Measurements from ENCODE around the gene UXT.
"Not testable (repeated sequence)": the region's sequence is repeated elsewhere in the genome, so short reads cannot be mapped to it uniquely, and the experiment has no call there.

The UXT gene

DNA sequence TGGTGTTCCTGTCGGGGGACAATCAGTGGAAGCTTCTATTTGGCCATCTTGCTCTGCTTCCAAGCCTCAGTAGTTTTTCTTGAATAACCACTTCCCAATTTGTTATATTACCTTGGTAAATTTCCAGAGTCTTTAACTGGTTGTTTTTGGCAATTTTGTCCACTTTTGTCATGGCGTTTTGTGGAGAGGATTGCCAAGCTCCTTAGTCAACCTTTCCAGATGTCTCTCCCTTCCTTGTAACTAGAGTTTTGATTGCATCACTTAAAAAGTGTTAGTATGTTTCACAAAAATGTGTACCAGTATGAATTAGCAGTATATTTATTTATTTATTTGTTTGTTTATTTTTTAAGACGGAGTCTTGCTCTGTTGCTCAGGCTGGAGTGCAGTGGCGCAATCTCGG is 15.8 kb upstream of the UXT start:
- Histone ChIP-seq H3K4me3 (ENCODE audit: low read depth, low read length) (no peak overlapping the region), H3K9ac (ENCODE audit: low read depth, low read length) (no peak overlapping the region), H3K27me3 (ENCODE audit: control insufficient read depth, insufficient read depth, low read length) (no peaks in the 10 kb centered on the region), H3K27ac (ENCODE audit: low read depth, low read length) (no peak overlapping the region), H3K9me3 (ENCODE audit: control insufficient read depth, insufficient read depth, low read length) (peaks cover 34% of the 10 kb centered on the region; the same call in 1 of the 2 replicates), H3K36me3 (ENCODE audit: control insufficient read depth, insufficient read depth, low read length) (no peaks in the 10 kb centered on the region), H3K4me1 (ENCODE audit: control insufficient read depth, insufficient read depth, low read length) (no peaks in the 10 kb centered on the region)

DNA sequence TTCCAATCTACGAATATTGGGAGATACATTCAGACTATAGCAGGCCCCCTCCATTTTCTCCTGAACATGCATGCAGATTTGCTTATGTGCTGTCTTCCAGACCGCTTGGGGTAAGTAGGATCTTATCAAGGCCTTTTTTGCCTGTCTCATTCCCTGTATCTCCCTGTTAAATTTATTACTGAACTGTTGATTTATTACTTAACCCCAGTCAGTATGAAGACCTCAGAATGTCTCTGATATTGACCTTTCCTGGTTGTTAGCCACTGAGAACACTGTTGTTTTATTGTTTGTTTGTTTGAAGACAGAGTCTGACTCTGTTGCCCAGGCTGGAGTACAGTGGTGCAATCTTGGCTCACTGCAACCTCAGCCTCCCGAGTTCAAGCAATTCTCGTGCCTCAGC is 6.8 kb upstream of the UXT start:
- H3K4me1 ChIP-seq (ENCODE audit: control insufficient read depth, insufficient read depth, low read length); H3K27me3 ChIP-seq (ENCODE audit: control insufficient read depth, insufficient read depth, low read length); H3K9ac ChIP-seq (ENCODE audit: low read depth, low read length); H3K36me3 ChIP-seq (ENCODE audit: control insufficient read depth, insufficient read depth, low read length); H3K4me3 ChIP-seq (ENCODE audit: low read depth, low read length); H3K27ac ChIP-seq (ENCODE audit: low read depth, low read length): not testable (repeated sequence)
- peaks cover 15% of the 10 kb centered on the region for H3K9me3 ChIP-seq (ENCODE audit: control insufficient read depth, insufficient read depth, low read length)

DNA sequence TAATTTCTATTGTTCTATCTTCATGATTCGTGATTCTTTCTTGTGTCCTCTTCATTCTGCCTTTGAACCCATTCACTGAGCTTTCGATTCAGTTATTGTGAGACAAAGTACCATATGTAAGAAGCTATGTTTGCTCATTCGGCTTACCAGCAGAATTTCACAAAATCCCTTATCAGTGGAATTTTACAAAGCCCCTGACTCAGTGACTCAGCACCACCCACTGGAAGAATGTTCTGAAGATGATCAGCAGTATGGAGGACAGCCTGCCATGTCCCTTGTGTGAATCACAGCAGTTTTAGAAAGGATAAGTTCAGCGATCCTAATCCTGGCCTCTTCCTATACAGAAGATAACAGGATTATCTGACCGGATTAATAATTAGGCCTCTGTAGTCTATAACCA is 5.8 kb upstream of the UXT start:
- Histone ChIP-seq H3K27ac (ENCODE audit: low read depth, low read length) (no peak overlapping the region), H3K4me3 (ENCODE audit: low read depth, low read length) (no peak overlapping the region), H3K36me3 (ENCODE audit: control insufficient read depth, insufficient read depth, low read length) (no peaks in the 10 kb centered on the region), H3K4me1 (ENCODE audit: control insufficient read depth, insufficient read depth, low read length) (no peaks in the 10 kb centered on the region), H3K9ac (ENCODE audit: low read depth, low read length) (no peak overlapping the region), H3K27me3 (ENCODE audit: control insufficient read depth, insufficient read depth, low read length) (no peaks in the 10 kb centered on the region), H3K9me3 (ENCODE audit: control insufficient read depth, insufficient read depth, low read length) (peaks cover 17% of the 10 kb centered on the region)

DNA sequence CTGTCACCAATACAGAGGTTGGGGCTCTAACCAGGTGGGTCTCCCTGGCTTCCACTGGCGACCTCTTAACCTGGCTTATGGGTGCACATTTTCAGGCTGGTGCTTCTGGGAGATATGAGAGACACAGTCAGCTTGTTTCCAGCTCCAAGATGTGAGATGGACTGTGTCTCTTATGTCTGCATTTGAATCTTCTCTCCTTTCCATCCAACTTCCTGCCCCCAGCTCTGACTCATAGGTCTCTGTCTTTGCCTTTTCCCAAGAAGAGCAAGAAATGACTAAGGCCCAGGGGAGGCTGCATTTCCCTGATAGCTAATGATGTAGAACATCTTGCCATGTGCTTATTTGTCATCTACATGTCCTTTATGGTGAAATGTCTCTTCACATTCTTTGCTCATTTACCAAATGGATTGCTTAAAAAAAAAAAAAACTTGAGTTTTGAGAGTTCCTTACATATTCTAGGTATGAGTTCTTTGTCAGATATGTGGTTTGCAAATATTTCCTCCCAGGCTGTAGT is 3.2 kb upstream of the UXT start:
- Histone ChIP-seq H3K27me3 (ENCODE audit: control insufficient read depth, insufficient read depth, low read length) (no peaks in the 10 kb centered on the region), H3K9me3 (ENCODE audit: control insufficient read depth, insufficient read depth, low read length) (peaks cover 28% of the 10 kb centered on the region), H3K4me3 (ENCODE audit: low read depth, low read length) (no peak overlapping the region), H3K9ac (ENCODE audit: low read depth, low read length) (no peak overlapping the region), H3K4me1 (ENCODE audit: control insufficient read depth, insufficient read depth, low read length) (no peaks in the 10 kb centered on the region), H3K27ac (ENCODE audit: low read depth, low read length) (no peak overlapping the region), H3K36me3 (ENCODE audit: control insufficient read depth, insufficient read depth, low read length) (peaks cover 3% of the 10 kb centered on the region; the same call in 1 of the 2 replicates)

DNA sequence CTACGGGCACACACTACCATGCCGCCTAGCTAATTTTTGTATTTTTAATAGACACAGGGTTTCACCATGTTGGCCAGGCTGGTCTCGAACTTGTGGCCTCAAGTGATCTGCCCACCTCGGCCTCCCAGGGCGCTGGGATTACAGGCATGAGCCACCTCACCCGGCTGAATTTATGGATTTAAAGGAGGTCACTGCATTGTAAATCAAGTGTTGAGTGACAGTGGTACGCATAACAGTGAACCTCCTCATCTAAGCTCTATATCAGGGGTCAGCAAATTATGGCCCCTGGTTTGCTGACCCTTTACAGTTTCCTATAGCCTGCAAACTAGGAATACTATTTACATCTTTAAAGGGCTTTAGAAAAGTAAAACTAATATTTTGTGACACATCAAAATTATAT is 2.6 kb upstream of the UXT start:
- H3K4me3 ChIP-seq (ENCODE audit: low read depth, low read length), result no peak overlapping the region
- H3K27me3 ChIP-seq (ENCODE audit: control insufficient read depth, insufficient read depth, low read length), result no peaks in the 10 kb centered on the region
- H3K36me3 ChIP-seq (ENCODE audit: control insufficient read depth, insufficient read depth, low read length), result peaks cover 10% of the 10 kb centered on the region
- no peak overlapping the region for H3K27ac ChIP-seq (ENCODE audit: low read depth, low read length)
- H3K4me1 ChIP-seq (ENCODE audit: control insufficient read depth, insufficient read depth, low read length), result no peaks in the 10 kb centered on the region
- H3K9me3 ChIP-seq (ENCODE audit: control insufficient read depth, insufficient read depth, low read length), result peaks cover 30% of the 10 kb centered on the region
- H3K9ac ChIP-seq (ENCODE audit: low read depth, low read length), result no peak overlapping the region

DNA sequence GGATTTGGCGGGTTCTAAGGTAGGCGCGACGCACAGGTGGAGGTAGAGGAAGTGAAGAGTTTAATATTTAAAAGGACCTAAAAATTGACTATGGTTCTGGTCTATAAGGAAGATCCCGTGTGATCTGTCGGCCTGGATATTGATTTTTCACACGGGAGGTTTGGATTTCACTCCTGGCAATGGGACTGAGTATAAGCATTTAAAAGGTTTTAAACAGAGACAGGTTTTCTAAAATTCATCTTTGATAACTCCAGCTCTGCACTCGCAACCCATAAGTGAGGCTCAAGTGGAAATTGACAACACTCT is 394 bp upstream of the UXT start:
- H3K9ac ChIP-seq (ENCODE audit: low read depth, low read length), result no peak overlapping the region
- H3K27me3 ChIP-seq (ENCODE audit: control insufficient read depth, insufficient read depth, low read length), result no peaks in the 10 kb centered on the region
- H3K9me3 ChIP-seq (ENCODE audit: control insufficient read depth, insufficient read depth, low read length), result peaks cover 29% of the 10 kb centered on the region
- H3K4me1 ChIP-seq (ENCODE audit: control insufficient read depth, insufficient read depth, low read length), result no peaks in the 10 kb centered on the region
- peak overlapping the region; percentile 94 for H3K4me3 ChIP-seq (ENCODE audit: low read depth, low read length)
- peaks cover 26% of the 10 kb centered on the region for H3K36me3 ChIP-seq (ENCODE audit: control insufficient read depth, insufficient read depth, low read length)
- no peak overlapping the region for H3K27ac ChIP-seq (ENCODE audit: low read depth, low read length)

DNA sequence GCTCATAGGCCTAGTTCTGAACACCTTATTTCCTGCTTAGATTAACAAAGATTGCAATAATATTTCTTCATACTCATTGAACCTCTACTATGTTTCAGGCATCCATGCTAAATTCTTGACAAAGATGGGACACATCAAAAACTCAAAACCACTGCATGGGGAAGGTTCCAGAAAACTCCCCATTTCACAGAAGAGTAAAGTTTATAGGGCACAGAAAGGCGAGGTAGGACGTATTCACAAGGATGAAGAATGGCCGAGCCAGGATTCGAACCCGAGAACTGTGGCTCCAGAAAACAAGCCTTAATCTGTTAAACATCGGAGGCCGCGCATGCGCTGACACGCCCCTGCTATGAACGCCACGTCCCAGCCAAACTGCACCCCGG is 688 bp downstream of the UXT start:
- no peaks in the 10 kb centered on the region for H3K27me3 ChIP-seq (ENCODE audit: control insufficient read depth, insufficient read depth, low read length)
- H3K9ac ChIP-seq (ENCODE audit: low read depth, low read length), result peak overlapping the region; percentile 75
- H3K27ac ChIP-seq (ENCODE audit: low read depth, low read length), result peak overlapping the region; percentile 99

DNA sequence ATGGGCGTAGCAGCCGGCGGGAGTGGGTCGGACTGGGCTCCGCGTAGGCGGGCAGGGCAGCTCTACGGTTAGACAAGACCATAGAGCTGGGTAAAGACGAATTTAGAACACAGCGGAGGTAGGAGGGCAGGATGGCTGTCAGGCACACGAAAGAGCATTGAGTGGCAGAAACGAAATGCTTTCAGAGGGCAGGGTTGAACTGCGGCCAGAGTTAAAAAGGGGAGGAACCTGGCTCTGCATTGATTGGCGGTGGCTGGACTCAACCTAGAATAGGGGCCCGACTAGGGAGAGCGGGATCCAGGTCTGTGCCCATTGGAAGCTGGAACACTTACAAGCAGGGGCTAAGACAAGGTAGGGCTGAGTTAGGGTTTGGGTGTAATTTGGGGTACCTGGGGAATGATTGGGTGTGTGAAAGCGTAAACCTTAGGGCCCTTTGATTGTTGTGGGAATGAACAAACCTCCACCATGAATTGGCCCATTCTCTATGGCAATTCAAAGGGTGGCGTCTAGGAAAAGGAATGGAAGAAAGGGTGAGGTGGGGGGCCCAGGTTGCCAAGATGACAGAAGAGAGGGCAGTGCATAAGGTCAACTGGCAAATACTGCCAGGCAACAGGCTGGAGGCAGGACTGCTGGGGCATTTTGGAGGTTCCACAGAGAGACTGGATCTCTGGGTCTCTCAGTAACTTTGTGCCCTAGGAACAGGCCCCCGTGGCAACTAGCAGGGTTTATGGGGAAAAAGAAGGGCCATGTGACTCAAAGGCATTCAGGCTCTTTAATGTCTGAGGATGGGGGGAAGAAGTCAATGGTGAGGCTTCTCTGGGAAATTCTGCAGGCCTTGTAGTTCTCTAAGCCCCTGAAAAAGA is 7.7 kb downstream of the UXT start:
- H3K9ac ChIP-seq (ENCODE audit: low read depth, low read length), result no peak overlapping the region; the same call in 1 of the 2 replicates
- peak overlapping the region; percentile 68 for H3K4me3 ChIP-seq (ENCODE audit: low read depth, low read length)
- no peaks in the 10 kb centered on the region; the same call in 1 of the 2 replicates for H3K4me1 ChIP-seq (ENCODE audit: control insufficient read depth, insufficient read depth, low read length)
- peak overlapping the region; percentile 78 for H3K27ac ChIP-seq (ENCODE audit: low read depth, low read length)
- peaks cover 35% of the 10 kb centered on the region for H3K36me3 ChIP-seq (ENCODE audit: control insufficient read depth, insufficient read depth, low read length)
- no peaks in the 10 kb centered on the region for H3K27me3 ChIP-seq (ENCODE audit: control insufficient read depth, insufficient read depth, low read length)
- H3K9me3 ChIP-seq (ENCODE audit: control insufficient read depth, insufficient read depth, low read length), result peaks cover 37% of the 10 kb centered on the region

More for the DNA sequence above, 688 bp downstream of the UXT start:
- Histone ChIP-seq H3K9me3 (ENCODE audit: control insufficient read depth, insufficient read depth, low read length) (peaks cover 38% of the 10 kb centered on the region), H3K4me3 (ENCODE audit: low read depth, low read length) (peak overlapping the region; percentile 94), H3K36me3 (ENCODE audit: control insufficient read depth, insufficient read depth, low read length) (peaks cover 30% of the 10 kb centered on the region), H3K4me1 (ENCODE audit: control insufficient read depth, insufficient read depth, low read length) (no peaks in the 10 kb centered on the region)

DNA sequence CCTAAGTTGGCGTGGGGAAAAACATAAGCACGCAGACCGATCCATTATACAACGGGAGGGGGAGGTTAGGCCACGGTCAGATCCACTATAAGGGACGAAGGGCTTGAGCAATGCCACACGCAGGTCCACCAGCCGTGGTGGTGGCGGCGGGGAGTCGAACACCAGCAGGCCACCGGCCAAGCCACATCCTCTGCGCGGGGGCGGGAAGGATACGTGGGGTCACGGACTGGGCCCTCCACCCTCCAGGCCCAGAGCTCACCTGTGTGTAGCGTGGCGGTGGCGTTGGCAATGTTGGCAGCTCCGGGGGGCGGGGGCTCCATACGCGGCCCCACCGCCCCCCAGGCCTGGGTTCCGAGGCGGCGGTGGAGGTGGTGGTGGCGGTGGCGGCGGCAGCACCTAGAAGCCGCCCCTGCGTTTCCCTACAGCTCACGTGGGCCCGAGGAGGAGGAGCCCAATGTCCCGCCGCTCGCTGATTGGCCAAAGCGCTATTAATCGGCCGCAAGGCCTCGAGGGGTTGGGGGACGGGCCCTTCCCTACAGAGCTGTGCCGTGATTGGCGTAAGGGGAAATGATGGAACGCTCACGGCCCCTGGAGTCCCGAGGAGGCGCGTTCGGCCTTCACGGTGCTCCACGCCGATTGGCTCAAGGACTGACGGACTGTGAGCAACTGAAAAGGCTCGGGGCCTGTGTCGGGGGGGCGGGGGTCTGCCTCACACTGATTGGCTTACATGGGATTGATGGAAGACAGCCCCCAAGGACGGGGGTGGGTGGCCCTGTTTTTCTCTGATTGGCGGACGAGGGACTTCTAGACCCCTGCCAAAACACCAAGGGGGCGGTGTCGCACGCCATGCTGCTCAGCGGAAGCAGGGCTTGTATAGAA is 8.6 kb downstream of the UXT start, which contains the start of gene ELK1:
TSS of gene ELK1 (minus strand) at position 400 of the 879 bp plus-strand sequence. CDS start 9,122 bp downstream, outside the sequence.
- Histone ChIP-seq H3K4me3 (ENCODE audit: low read depth, low read length) (peak within 1 kb of the TSS; percentile 85), H3K27ac (ENCODE audit: low read depth, low read length) (peak within 1 kb of the TSS; percentile 78), H3K36me3 (ENCODE audit: control insufficient read depth, insufficient read depth, low read length) (peaks cover 26% of the 10 kb centered on the region), H3K27me3 (ENCODE audit: control insufficient read depth, insufficient read depth, low read length) (no peaks in the 10 kb centered on the region), H3K9ac (ENCODE audit: low read depth, low read length) (peak within 1 kb of the TSS; percentile 66; the same call in 1 of the 2 replicates), H3K9me3 (ENCODE audit: control insufficient read depth, insufficient read depth, low read length) (peaks cover 33% of the 10 kb centered on the region), H3K4me1 (ENCODE audit: control insufficient read depth, insufficient read depth, low read length) (no peaks in the 10 kb centered on the region; the same call in 1 of the 2 replicates)

DNA sequence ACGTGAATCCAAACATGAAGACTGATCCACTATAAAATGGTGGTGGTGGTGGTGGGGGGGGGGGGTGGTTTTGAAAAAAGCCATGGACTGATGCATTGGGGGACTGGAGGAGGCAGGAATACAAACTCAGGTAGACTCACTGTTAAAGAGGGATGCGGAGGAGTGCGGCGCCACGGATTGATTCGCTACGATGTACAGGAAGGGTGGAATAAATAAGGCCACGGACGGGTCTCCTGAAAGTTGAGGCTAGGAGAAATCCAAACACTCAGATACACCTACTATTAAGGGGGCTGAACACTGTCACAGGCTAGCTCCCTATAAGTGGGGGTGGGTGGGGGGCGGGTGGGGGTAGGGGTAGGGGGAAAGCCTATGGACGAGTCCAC is 9.2 kb downstream of the UXT start:
- Histone ChIP-seq H3K36me3 (ENCODE audit: control insufficient read depth, insufficient read depth, low read length) (peaks cover 24% of the 10 kb centered on the region), H3K4me3 (ENCODE audit: low read depth, low read length) (peak overlapping the region; percentile 85), H3K9me3 (ENCODE audit: control insufficient read depth, insufficient read depth, low read length) (peaks cover 33% of the 10 kb centered on the region), H3K27me3 (ENCODE audit: control insufficient read depth, insufficient read depth, low read length) (no peaks in the 10 kb centered on the region), H3K4me1 (ENCODE audit: control insufficient read depth, insufficient read depth, low read length) (no peaks in the 10 kb centered on the region; the same call in 1 of the 2 replicates), H3K9ac (ENCODE audit: low read depth, low read length) (no peak overlapping the region), H3K27ac (ENCODE audit: low read depth, low read length) (no peak overlapping the region)

All from HUES48 (cell line).